H1 (cell line): ENCODE results near the gene ANP32B. TPM values are rescaled to one million over a fixed set of nuclear protein-coding genes. Genes with fewer than 3 reads are reported as not detected.

Source experiments
- CTCF ChIA-PET: fragments of 300-600 bp; sonication (Branson Sonifier 250); formaldehyde crosslinking; loops from one replicate; lab custom pipeline; 2021; ENCODE audit not compliant: partially characterized antibody; lab: Charles Lee
- POLR2A ChIA-PET: fragments of 300-600 bp; sonication (Branson Sonifier 250); formaldehyde crosslinking; loops from one replicate; lab custom pipeline; 2021; ENCODE audit warnings: inconsistent platforms; ENCODE audit not compliant: partially characterized antibody; lab: Charles Lee
- DNase-seq, 2 experiments: peaks; one replicate each; pipeline versions ENCODE4 v3.0.0 to v3.0.0-alpha.2; 2010 to 2022; ENCODE audit warnings: low spot score in 2 of 2, low read depth in 1 of 2, mixed read lengths in 1 of 2
- FAIRE-seq: peaks from 2 replicates; lab custom pipeline; 2011; peaks lifted over from hg19 to GRCh38; lab: Jason Lieb, UNC
- H2AFZ ChIP-seq: 2 replicates; pipeline ENCODE4 v1.8.1; 2012; ENCODE audit warnings: low read length, inconsistent platforms
- H2AK5ac ChIP-seq: 2 replicates; pipeline ENCODE4 v1.6.1; 2013; ENCODE audit warnings: low read depth, low read length
- H2BK120ac ChIP-seq: replicated peaks from 2 replicates; pipeline ENCODE3; 2013; ENCODE audit warnings: low read depth, low read length, inconsistent platforms
- H2BK12ac ChIP-seq: 2 replicates; pipeline ENCODE4 v1.6.1; 2013; ENCODE audit warnings: low read depth, low read length
- H2BK15ac ChIP-seq: 2 replicates; pipeline ENCODE4 v1.6.1; 2013; ENCODE audit warnings: low read length
- H2BK20ac ChIP-seq: 2 replicates; pipeline ENCODE4 v1.6.1; 2013; ENCODE audit warnings: low read length
- H2BK5ac ChIP-seq: 2 replicates; pipeline ENCODE4 v1.6.1; 2013; ENCODE audit warnings: low read depth, low read length
- H3K14ac ChIP-seq: 2 replicates; pipeline ENCODE4 v1.6.1; 2013; ENCODE audit warnings: inconsistent platforms; ENCODE audit not compliant: insufficient read length
- H3K18ac ChIP-seq: 2 replicates; pipeline ENCODE4 v1.6.1; 2013; ENCODE audit warnings: low read length; ENCODE audit errors: extremely low read depth
- H3K23ac ChIP-seq: 2 replicates; pipeline ENCODE4 v1.6.1; 2013; ENCODE audit warnings: inconsistent platforms; ENCODE audit not compliant: insufficient read length
- H3K23me2 ChIP-seq: 2 replicates; pipeline ENCODE4 v1.6.1; 2013; ENCODE audit warnings: low read depth, low read length
- H3K27ac ChIP-seq: 2 replicates; pipeline ENCODE4 v1.6.1; 2011; ENCODE audit warnings: low read depth, low read length, inconsistent platforms
- H3K27me3 ChIP-seq, 4 experiments: replicated peaks in 1 of 4; 1 replicate in 1 of 4; 2 replicates in 3 of 4; pipeline versions ENCODE4 v1.6.1 to v1.8.1; 2011 to 2013; ENCODE audit warnings: low read length in 3 of 4, mild to moderate bottlenecking in 3 of 4, inconsistent platforms in 2 of 4, mixed read lengths in 2 of 4, moderate library complexity in 1 of 4; ENCODE audit not compliant: control insufficient read depth in 3 of 4, insufficient read depth in 3 of 4; ENCODE audit errors: extremely low read depth in 1 of 4
- H3K36me3 ChIP-seq, 4 experiments: 2 replicates each; pipeline versions ENCODE4 v1.6.1 to v1.8.1; 2011 to 2013; ENCODE audit warnings: mild to moderate bottlenecking in 4 of 4, low read length in 3 of 4, moderate library complexity in 2 of 4, control low read depth in 1 of 4, inconsistent platforms in 1 of 4; ENCODE audit not compliant: insufficient read depth in 4 of 4, control insufficient read depth in 2 of 4
- H3K4ac ChIP-seq: replicated peaks from 2 replicates; pipeline ENCODE3; 2013; ENCODE audit warnings: low read length, low read depth, mixed read lengths, inconsistent platforms; ENCODE audit not compliant: insufficient read length
- H3K4me1 ChIP-seq, 4 experiments: replicated peaks in 1 of 4; 1 replicate in 1 of 4; 2 replicates in 3 of 4; pipeline versions ENCODE4 v1.6.1 to v1.8.1; 2011 to 2013; ENCODE audit warnings: low read length in 3 of 4, inconsistent platforms in 2 of 4, mixed read lengths in 1 of 4; ENCODE audit not compliant: insufficient read depth in 4 of 4, control insufficient read depth in 3 of 4
- H3K4me2 ChIP-seq, 2 experiments: 2 replicates each; pipeline versions ENCODE4 v1.6.1 to v1.8.1; 2011 to 2013; ENCODE audit warnings: low read depth in 2 of 2, low read length in 2 of 2, control low read depth in 1 of 2, inconsistent platforms in 1 of 2, mild to moderate bottlenecking in 1 of 2; ENCODE audit not compliant: insufficient read depth in 1 of 2
- H3K4me3 ChIP-seq, 4 experiments: fragments of 200-600, 300-600 bp in 1 of 4; sonication (generic), shearing (Covaris generic), sonication (Bioruptor Twin) in 1 of 4; 2 replicates each; pipeline versions ENCODE4 v1.5.1 to v1.8.1; 2011 to 2016; ENCODE audit warnings: low read length in 4 of 4, low read depth in 3 of 4, control low read depth in 2 of 4, inconsistent platforms in 2 of 4, mild to moderate bottlenecking in 2 of 4, mixed read lengths in 1 of 4, moderate library complexity in 1 of 4; ENCODE audit not compliant: insufficient read depth in 2 of 4; ENCODE audit errors: extremely low read depth in 1 of 4
- H3K56ac ChIP-seq: replicated peaks from 2 replicates; pipeline ENCODE3; 2013; ENCODE audit warnings: low read depth, mild to moderate bottlenecking, mixed read lengths, low read length, inconsistent platforms; ENCODE audit not compliant: insufficient read length
- H3K79me1 ChIP-seq: 2 replicates; pipeline ENCODE4 v1.6.1; 2013; ENCODE audit warnings: low read depth, low read length, control low read depth
- H3K79me2 ChIP-seq, 2 experiments: 2 replicates each; pipeline versions ENCODE4 v1.6.1 to v1.8.1; 2012 to 2013; ENCODE audit warnings: low read length in 2 of 2, mild to moderate bottlenecking in 2 of 2, inconsistent platforms in 1 of 2; ENCODE audit not compliant: insufficient read depth in 2 of 2, control insufficient read depth in 1 of 2
- H3K9ac ChIP-seq, 4 experiments: replicated peaks in 1 of 4; 1 replicate in 1 of 4; 2 replicates in 3 of 4; pipeline versions ENCODE4 v1.6.1 to v1.8.1; 2011 to 2013; ENCODE audit warnings: low read depth in 3 of 4, low read length in 3 of 4, control low read depth in 2 of 4, mild to moderate bottlenecking in 2 of 4, moderate library complexity in 2 of 4, inconsistent platforms in 1 of 4; ENCODE audit errors: extremely low read depth in 1 of 4
- H3K9me3 ChIP-seq, 2 experiments: 2 replicates each; pipeline versions ENCODE4 v1.6.1 to v1.8.1; 2012 to 2013; ENCODE audit warnings: mild to moderate bottlenecking in 2 of 2, moderate library complexity in 2 of 2, control low read depth in 1 of 2, inconsistent platforms in 1 of 2, low read depth in 1 of 2, low read length in 1 of 2, mixed read lengths in 1 of 2; ENCODE audit not compliant: insufficient read depth in 2 of 2
- H4K20me1 ChIP-seq, 2 experiments: replicated peaks in 1 of 2; 2 replicates each; pipeline versions ENCODE3 to v1.8.1; 2011 to 2013; ENCODE audit warnings: inconsistent platforms in 2 of 2, low read length in 2 of 2, mild to moderate bottlenecking in 1 of 2; ENCODE audit not compliant: insufficient read depth in 2 of 2, control insufficient read depth in 1 of 2
- H4K5ac ChIP-seq: 2 replicates; pipeline ENCODE4 v1.6.1; 2013; ENCODE audit warnings: low read length, low read depth, mixed read lengths, inconsistent platforms; ENCODE audit not compliant: insufficient read length
- H4K8ac ChIP-seq: 2 replicates; pipeline ENCODE4 v1.8.0; 2013; ENCODE audit warnings: mild to moderate bottlenecking, moderate library complexity, low read length, inconsistent platforms; ENCODE audit not compliant: insufficient read depth; ENCODE audit errors: extremely low read depth
- H4K91ac ChIP-seq: replicated peaks from 2 replicates; pipeline ENCODE3; 2013; ENCODE audit warnings: low read length, mixed read lengths, inconsistent platforms; ENCODE audit not compliant: insufficient read length
- FOSL1 ChIP-seq: IDR thresholded peaks from 2 replicates; pipeline ENCODE4 v1.6.1; 2011; ENCODE audit warnings: mild to moderate bottlenecking, low read depth, low read length, moderate library complexity; ENCODE audit not compliant: insufficient read depth
- JUND ChIP-seq: IDR thresholded peaks from 2 replicates; pipeline ENCODE4 v1.6.1; 2011; ENCODE audit warnings: mild to moderate bottlenecking, improper control_type of control experiment, low read length
- KDM1A ChIP-seq: fragments of 200-600, 300-600 bp; sonication (generic); IDR thresholded peaks from 2 replicates; pipeline ENCODE4 v1.7.1; 2016; ENCODE audit warnings: mild to moderate bottlenecking, low read length, borderline replicate concordance
- MAFK ChIP-seq: IDR thresholded peaks from 2 replicates; pipeline ENCODE4 v1.6.1; 2012; ENCODE audit warnings: low read depth, mild to moderate bottlenecking, improper control_type of control experiment, low read length
- RBBP5 ChIP-seq: IDR thresholded peaks from 2 replicates; pipeline ENCODE4 v1.7.1; 2012; ENCODE audit warnings: low read depth, mild to moderate bottlenecking, inconsistent platforms, low read length, moderate library complexity, borderline replicate concordance
- RFX5 ChIP-seq: IDR thresholded peaks from 2 replicates; pipeline ENCODE4 v1.6.1; 2011; ENCODE audit warnings: low read depth, low read length, improper control_type of control experiment, borderline replicate concordance
- RNF2 ChIP-seq: fragments of 200-900, 300-1000 bp; sonication (generic); IDR thresholded peaks from 2 replicates; pipeline ENCODE4 v1.7.1; 2016; ENCODE audit warnings: borderline replicate concordance, low read depth, mild to moderate bottlenecking, antibody characterized with exemption, low read length; ENCODE audit not compliant: poor library complexity, severe bottlenecking; ENCODE audit errors: missing control alignments
- SAP30 ChIP-seq: fragments of 300-600 bp; sonication (generic); IDR thresholded peaks from 2 replicates; pipeline ENCODE4 v1.7.1; 2012; ENCODE audit warnings: low read length, moderate library complexity, mild to moderate bottlenecking, inconsistent platforms; ENCODE audit not compliant: insufficient read depth, insufficient replicate concordance
- SIN3A ChIP-seq, 2 experiments: IDR thresholded peaks in 1 of 2; conservative IDR thresholded peaks in 1 of 2; 2 replicates each; pipeline ENCODE4 v1.6.1; 2011 to 2012; ENCODE audit warnings: low read length in 2 of 2, improper control_type of control experiment in 1 of 2, low read depth in 1 of 2, mild to moderate bottlenecking in 1 of 2
- SIX5 ChIP-seq: IDR thresholded peaks from 2 replicates; pipeline ENCODE4 v1.6.1; 2011; ENCODE audit warnings: mild to moderate bottlenecking, low read depth, low read length
- WGBS, 2 experiments: shearing (Covaris generic) in 1 of 2; methylation state at CpG; one replicate each; pipeline versions ENCODE4 v1.1.6 to v1.1.7; 2013 to 2015; ENCODE audit warnings: low lambda C conversion rate in 2 of 2, mixed read lengths in 2 of 2, inconsistent platforms in 1 of 2, low coverage in 1 of 2, missing lambda C conversion rate in 1 of 2; ENCODE audit not compliant: insufficient replicate concordance in 2 of 2, insufficient coverage in 1 of 2, insufficient read length in 1 of 2; ENCODE audit errors: extremely low coverage in 1 of 2, missing lambda C conversion rate in 1 of 2; 5-methylcytosine and 5-hydroxymethylcytosine counted together
- polyA plus RNA-seq, 7 experiments: library from polyadenylated mRNA; depleted of rRNA in 3 of 7; stranded (reverse) in 5 of 7; unstranded in 2 of 7; fragments of >200 nt in 5 of 7; fragments of 200-250 nt in 2 of 7; gene quantifications; 1 replicate in 5 of 7; 2 replicates in 1 of 7; 4 replicates in 1 of 7; pipeline versions ENCODE4 v1.2.1 to v1.2.3, GENCODE V29; 2011 to 2013; ENCODE audit warnings: missing spikeins in 2 of 7, mixed read lengths in 2 of 7
- total RNA-seq: library from RNA; stranded (reverse); fragmentation: NEBNext Ultra II Directional; extraction: Animal tissue kit (Norgen Biotek cat#: 25700); gene quantifications from 2 replicates; pipeline ENCODE4 v1.2.1, GENCODE V29; 2021
- TF ChIP-seq, protein P1 (sequence below): IDR thresholded peaks from 2 replicates; pipeline ENCODE4 v1.6.1; 2012; ENCODE audit warnings: low read length, inconsistent platforms

Gene ANP32B
- total and polyA plus RNA-seq, 2 of the 8 experiments (the other 6 are each of a cell fraction or from before 2014, with no cell fraction given): 7.6 to 88.1 TPM

DNA sequence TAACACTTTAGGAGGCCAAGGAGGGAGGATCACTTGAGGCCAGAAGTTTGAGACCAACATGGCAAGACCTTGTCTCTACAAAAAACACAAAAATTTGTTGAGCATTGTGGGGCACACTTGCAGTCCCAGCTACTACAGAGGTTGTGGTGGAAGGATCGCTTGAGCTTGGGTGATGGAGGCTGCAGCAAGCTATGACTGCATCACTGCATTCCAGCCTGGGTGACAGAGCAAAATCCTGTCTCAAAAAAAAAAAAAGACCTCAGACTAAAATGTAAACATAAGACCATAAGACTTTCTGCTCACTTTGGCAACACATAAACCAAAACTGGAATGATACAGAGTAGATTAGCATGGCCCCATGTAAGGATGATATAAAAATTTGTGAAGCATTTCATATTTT lies 48.8 kb downstream of the ANP32B start:
- DNase-seq: no peak
- Histone ChIP-seq H3K18ac (no peak overlapping the region), H3K14ac (no peak overlapping the region), H3K27me3 (peaks cover 0 to 3% (median 0%) of the 10 kb centered on the region in 4 experiments; a peak in 2 of 7 replicates), H3K79me2 (no peaks in the 10 kb centered on the region), H3K23ac (no peak overlapping the region), H3K27ac (no peak overlapping the region), H3K9me3 (no peaks in the 10 kb centered on the region), H2AFZ (no peak overlapping the region), H4K91ac (no peak overlapping the region), H2BK120ac (no peak overlapping the region), H2BK5ac (no peak overlapping the region), H2AK5ac (no peak overlapping the region), H3K4me2 (no peak overlapping the region), H3K56ac (no peak overlapping the region), H4K8ac (no peak overlapping the region), H3K79me1 (no peaks in the 10 kb centered on the region), H2BK15ac (no peak overlapping the region), H3K9ac (no peak overlapping the region), H3K4ac (no peak overlapping the region), H4K5ac (no peak overlapping the region), H2BK20ac (no peak overlapping the region), H3K4me1 (no peaks in the 10 kb centered on the region), H3K36me3 (no peaks in the 10 kb centered on the region), H2BK12ac (no peak overlapping the region), H3K4me3 (no peak overlapping the region), H3K23me2 (no peaks in the 10 kb centered on the region), H4K20me1 (no peaks in the 10 kb centered on the region)
- ChIA-PET CTCF (interaction anchor here (0.6 to 4.5 kb wide), 6 partner anchors 7 to 1501 kb away, joined by 3 to 27 read pairs (median 4); no protein-coding TSS in a partner anchor), POLR2A (interaction anchor here (0.6 kb wide), 2 partner anchors 26 to 636 kb away, joined by 3 read pairs; no protein-coding TSS in a partner anchor)
- TF ChIP-seq RFX5: no peak
- no peak for TF ChIP-seq SAP30
- TF ChIP-seq RNF2: no peak
- TF ChIP-seq SIN3A (conservative IDR thresholded peaks at IDR 0.05 in 1 of 2, IDR thresholded peaks at IDR 0.05 in 1 of 2; ENCODE audit: low read depth in 1 of 2, low read length in 2 of 2): no peak
- TF ChIP-seq, protein P1, sequence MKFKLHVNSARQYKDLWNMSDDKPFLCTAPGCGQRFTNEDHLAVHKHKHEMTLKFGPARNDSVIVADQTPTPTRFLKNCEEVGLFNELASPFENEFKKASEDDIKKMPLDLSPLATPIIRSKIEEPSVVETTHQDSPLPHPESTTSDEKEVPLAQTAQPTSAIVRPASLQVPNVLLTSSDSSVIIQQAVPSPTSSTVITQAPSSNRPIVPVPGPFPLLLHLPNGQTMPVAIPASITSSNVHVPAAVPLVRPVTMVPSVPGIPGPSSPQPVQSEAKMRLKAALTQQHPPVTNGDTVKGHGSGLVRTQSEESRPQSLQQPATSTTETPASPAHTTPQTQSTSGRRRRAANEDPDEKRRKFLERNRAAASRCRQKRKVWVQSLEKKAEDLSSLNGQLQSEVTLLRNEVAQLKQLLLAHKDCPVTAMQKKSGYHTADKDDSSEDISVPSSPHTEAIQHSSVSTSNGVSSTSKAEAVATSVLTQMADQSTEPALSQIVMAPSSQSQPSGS: no peak
- TF ChIP-seq MAFK: no peak
- TF ChIP-seq SIX5: no peak
- TF ChIP-seq RBBP5: no peak
- TF ChIP-seq FOSL1: no peak
- no peak for TF ChIP-seq JUND
- no peak for TF ChIP-seq KDM1A
- FAIRE-seq: no peak
- 90% methylated on average over 1 of the region's 1 CpG; no CpG with 5 or more reads in 1 of the 2 experiments for WGBS, 2 experiments
